K562 (cell line): Measurements from ENCODE around the gene FARSA. TPM values are rescaled to one million over a fixed set of nuclear protein-coding genes. Genes with fewer than 3 reads are reported as not detected.
A peak's percentile ranks its signal among the peaks of the same experiment; 100 is the strongest.

Experiments used
- ATAC-seq: fragments of 200-7000 bp; cut with Tn5 transposase; 3 replicates; pipeline ENCODE4 v1.9.1; 2020; ENCODE audit warnings: moderate library complexity
- BruUV-seq: library from RNA; stranded (reverse); fragments of 400-500 nt; replicated peaks from 2 replicates; lab custom pipeline; 2021; lab: Mats Ljungman, UMichigan
- CTCF ChIA-PET: fragments of 300-600 bp; formaldehyde crosslinking; extraction: SDS; loops from one replicate; lab custom pipeline; 2021; ENCODE audit warnings: low intra/inter-chr PET ratio; lab: Yijun Ruan, JAX
- POLR2A ChIA-PET: fragments of 300-600, 350-650 bp; sonication (Branson Sonifier 250); formaldehyde crosslinking; extraction: SDS; loops from one replicate; lab custom pipeline; 2021; ENCODE audit warnings: antibody characterized with exemption, inconsistent platforms; lab: Yijun Ruan, JAX
- DNase-seq, 4 experiments: peaks; one replicate each; pipeline versions ENCODE4 v3.0.0 to v3.0.0-alpha.2; 2011 to 2018; ENCODE audit warnings: low spot score in 3 of 4, mixed read lengths in 3 of 4; ENCODE audit errors: extremely low read depth in 1 of 4
- FAIRE-seq: peaks from 2 replicates; lab custom pipeline; 2011; peaks lifted over from hg19 to GRCh38; lab: Jason Lieb, UNC
- H2AFZ ChIP-seq: 2 replicates; pipeline ENCODE4 v1.6.0; 2011; ENCODE audit warnings: low read depth, low read length, control low read depth, inconsistent platforms
- H3K27ac ChIP-seq: fragments of 200-600 bp; 3 replicates; pipeline ENCODE4 v1.8.0; 2011; ENCODE audit warnings: low read depth, mild to moderate bottlenecking, control low read depth, inconsistent platforms, low read length, moderate library complexity, mixed read lengths; ENCODE audit errors: extremely low read depth
- H3K27me3 ChIP-seq, 2 experiments: fragments of 300-600 bp in 1 of 2; 2 replicates in 1 of 2; 3 replicates in 1 of 2; pipeline versions ENCODE4 v1.6.0 to v1.8.0; 2011; ENCODE audit warnings: inconsistent platforms in 2 of 2, low read length in 2 of 2, mild to moderate bottlenecking in 1 of 2, mixed read lengths in 1 of 2, moderate library complexity in 1 of 2; ENCODE audit not compliant: control insufficient read depth in 2 of 2, insufficient read depth in 2 of 2
- H3K36me3 ChIP-seq: fragments of 300-600 bp; 3 replicates; pipeline ENCODE4 v1.8.0; 2011; ENCODE audit warnings: mild to moderate bottlenecking, low read length, inconsistent platforms; ENCODE audit not compliant: control insufficient read depth, insufficient read depth
- H3K4me1 ChIP-seq, 2 experiments: fragments of 200-600 bp in 1 of 2; replicated peaks in 1 of 2; 2 replicates in 1 of 2; 3 replicates in 1 of 2; pipeline versions ENCODE4 v1.5.1 to v1.8.0; 2011; ENCODE audit warnings: inconsistent platforms in 2 of 2, low read length in 2 of 2, mild to moderate bottlenecking in 1 of 2, mixed read lengths in 1 of 2, moderate library complexity in 1 of 2; ENCODE audit not compliant: control insufficient read depth in 2 of 2, insufficient read depth in 2 of 2
- H3K4me2 ChIP-seq: 2 replicates; pipeline ENCODE4 v1.6.1; 2011; ENCODE audit warnings: low read length, control low read depth, inconsistent platforms, mixed read lengths; ENCODE audit not compliant: insufficient read depth
- H3K4me3 ChIP-seq: fragments of 200-600 bp; sonication (generic), shearing (Covaris generic); 2 replicates; pipeline ENCODE4 v1.5.1; 2016; ENCODE audit warnings: control low read depth, inconsistent platforms
- H3K79me2 ChIP-seq: fragments of 200-600 bp; 3 replicates; pipeline ENCODE4 v1.8.0; 2011; ENCODE audit warnings: low read length, inconsistent platforms; ENCODE audit not compliant: control insufficient read depth, insufficient read depth
- H3K9ac ChIP-seq, 2 experiments: 2 replicates each; pipeline versions ENCODE4 v1.6.0 to v1.6.1; 2011; ENCODE audit warnings: low read depth in 2 of 2, low read length in 2 of 2, control low read depth in 1 of 2, inconsistent platforms in 1 of 2, mild to moderate bottlenecking in 1 of 2, mixed read lengths in 1 of 2; ENCODE audit not compliant: insufficient read depth in 1 of 2
- H3K9me1 ChIP-seq: one replicate; pipeline ENCODE4 v1.6.0; 2011; ENCODE audit warnings: inconsistent platforms, mild to moderate bottlenecking, low read length, moderate library complexity; ENCODE audit not compliant: control insufficient read depth, insufficient read depth
- H3K9me3 ChIP-seq: replicated peaks from 2 replicates; pipeline ENCODE4 v1.5.1; 2011; ENCODE audit warnings: low read depth, low read length, inconsistent platforms; ENCODE audit not compliant: control insufficient read depth, insufficient read depth
- H4K20me1 ChIP-seq: replicated peaks from 2 replicates; pipeline ENCODE4 v1.6.1; 2011; ENCODE audit warnings: low read length, inconsistent platforms, mixed read lengths; ENCODE audit not compliant: control insufficient read depth, insufficient read depth
- ARNT ChIP-seq, 2 experiments: fragments of 450-650 bp; IDR thresholded peaks; 2 replicates each; pipeline ENCODE4 v1.6.1; 2016; ENCODE audit warnings: mild to moderate bottlenecking in 1 of 2
- ATF4 ChIP-seq: fragments of 450-650 bp; formaldehyde crosslinking; IDR thresholded peaks from 2 replicates; pipeline ENCODE4 v1.4.0; 2022; ENCODE audit warnings: mild to moderate bottlenecking, moderate library complexity
- ETS2 ChIP-seq: IDR thresholded peaks from 2 replicates; pipeline ENCODE4 v1.6.1; 2016; ENCODE audit warnings: borderline replicate concordance, missing genetic modification characterization, mild to moderate bottlenecking, moderate library complexity, missing compliant biosample characterization; ENCODE audit not compliant: poor library complexity, severe bottlenecking
- ETV5 ChIP-seq: sonication (generic); formaldehyde crosslinking; IDR thresholded peaks from 2 replicates; pipeline ENCODE4 v1.4.0; 2020; ENCODE audit warnings: low read depth, mild to moderate bottlenecking, missing genetic modification reagents
- HDAC2 ChIP-seq: fragments of 450-650 bp; IDR thresholded peaks from 2 replicates; pipeline ENCODE4 v1.6.1; 2016; ENCODE audit warnings: mild to moderate bottlenecking
- JUND ChIP-seq, 2 experiments: IDR thresholded peaks; 2 replicates in 1 of 2; 3 replicates in 1 of 2; pipeline ENCODE4 v1.6.1; 2011; ENCODE audit warnings: borderline replicate concordance in 2 of 2, low read depth in 2 of 2, low read length in 2 of 2, improper control_type of control experiment in 1 of 2, missing biosample characterization in 1 of 2, missing genetic modification characterization in 1 of 2, missing genetic modification reagents in 1 of 2
- PKNOX1 ChIP-seq: fragments of 450-650 bp; IDR thresholded peaks from 2 replicates; pipeline ENCODE4 v1.6.1; 2016
- TARDBP ChIP-seq: fragments of 450-650 bp; IDR thresholded peaks from 2 replicates; pipeline ENCODE4 v1.6.1; 2016
- ZBED1 ChIP-seq: IDR thresholded peaks from 2 replicates; pipeline ENCODE4 v1.6.1; 2014
- ZBTB9 ChIP-seq: fragments of 450-650 bp; formaldehyde crosslinking; IDR thresholded peaks from 2 replicates; pipeline ENCODE4 v1.4.0; 2020; ENCODE audit warnings: mild to moderate bottlenecking, moderate library complexity
- ZNF175 ChIP-seq: fragments of 200-800 bp; sonication (Bioruptor generic); IDR thresholded peaks from 2 replicates; pipeline ENCODE4 v1.6.1; 2016; ENCODE audit warnings: low read depth, mild to moderate bottlenecking, missing genetic modification characterization, missing compliant biosample characterization
- ZNF41 ChIP-seq: fragments of 250-450 bp; sonication (Bioruptor Pico); conservative IDR thresholded peaks from 2 replicates; pipeline ENCODE4 v1.4.0; 2020; ENCODE audit warnings: mild to moderate bottlenecking
- ZNF644 ChIP-seq: fragments of 200-800 bp; sonication (Bioruptor generic); IDR thresholded peaks from 2 replicates; pipeline ENCODE4 v1.6.1; 2016; ENCODE audit warnings: low read depth, missing genetic modification characterization, missing compliant biosample characterization
- ZNF699 ChIP-seq: fragments of 250-450 bp; sonication (Bioruptor Pico); IDR thresholded peaks from 2 replicates; pipeline ENCODE4 v1.8.0; 2021; ENCODE audit warnings: mild to moderate bottlenecking, moderate library complexity; ENCODE audit not compliant: insufficient replicate concordance
- WGBS: fragments of 100-300 bp; shearing (Covaris generic); methylation state at CpG from one replicate; pipeline ENCODE4 v1.1.6; 2016; ENCODE audit warnings: low coverage, mixed read lengths; ENCODE audit not compliant: insufficient coverage; ENCODE audit errors: missing lambda C conversion rate; 5-methylcytosine and 5-hydroxymethylcytosine counted together
- in situ Hi-C: fragments of 300-500 bp; cut with MboI; formaldehyde crosslinking; loops from 4 replicates; pipeline ENCODE4 v1.15.0; 2018; ENCODE audit warnings: inconsistent platforms, mixed read lengths
- intact Hi-C: fragments of 100-400 bp; cut with micrococcal nuclease; formaldehyde crosslinking; loops from 2 replicates; pipeline ENCODE4 v1.14.2; 2022
- polyA plus RNA-seq, 8 experiments: library from polyadenylated mRNA; depleted of rRNA in 4 of 8; stranded (reverse) in 5 of 8; unstranded in 3 of 8; fragments of >200 nt; fragmentation: Nextera tagmentation in 2 of 8; fragmentation: Illumina TruSeq in 1 of 8; extraction: Ambion mirVana in 2 of 8; extraction: Trizol in 1 of 8; gene quantifications; 2 replicates each; pipeline versions ENCODE4 v1.2.1 to v1.2.3, GENCODE V29; 2011 to 2014; ENCODE audit warnings: inconsistent platforms in 1 of 8, missing spikeins in 1 of 8
- total RNA-seq, 7 experiments: library from RNA; depleted of rRNA in 6 of 7; stranded (reverse); fragments of >200 nt in 6 of 7; fragmentation: Illumina TruSeq in 2 of 7; extraction: Trizol in 2 of 7; gene quantifications; 2 replicates each; pipeline versions ENCODE4 v1.2.1 to v1.2.3, GENCODE V29; 2011 to 2021; ENCODE audit warnings: low replicate concordance in 1 of 7

FARSA gene
- total and polyA plus RNA-seq, 9 of the 15 experiments (the other 6 are each of a cell fraction or from before 2014, with no cell fraction given) = 25.2 to 237 (median 89.6) TPM

DNA sequence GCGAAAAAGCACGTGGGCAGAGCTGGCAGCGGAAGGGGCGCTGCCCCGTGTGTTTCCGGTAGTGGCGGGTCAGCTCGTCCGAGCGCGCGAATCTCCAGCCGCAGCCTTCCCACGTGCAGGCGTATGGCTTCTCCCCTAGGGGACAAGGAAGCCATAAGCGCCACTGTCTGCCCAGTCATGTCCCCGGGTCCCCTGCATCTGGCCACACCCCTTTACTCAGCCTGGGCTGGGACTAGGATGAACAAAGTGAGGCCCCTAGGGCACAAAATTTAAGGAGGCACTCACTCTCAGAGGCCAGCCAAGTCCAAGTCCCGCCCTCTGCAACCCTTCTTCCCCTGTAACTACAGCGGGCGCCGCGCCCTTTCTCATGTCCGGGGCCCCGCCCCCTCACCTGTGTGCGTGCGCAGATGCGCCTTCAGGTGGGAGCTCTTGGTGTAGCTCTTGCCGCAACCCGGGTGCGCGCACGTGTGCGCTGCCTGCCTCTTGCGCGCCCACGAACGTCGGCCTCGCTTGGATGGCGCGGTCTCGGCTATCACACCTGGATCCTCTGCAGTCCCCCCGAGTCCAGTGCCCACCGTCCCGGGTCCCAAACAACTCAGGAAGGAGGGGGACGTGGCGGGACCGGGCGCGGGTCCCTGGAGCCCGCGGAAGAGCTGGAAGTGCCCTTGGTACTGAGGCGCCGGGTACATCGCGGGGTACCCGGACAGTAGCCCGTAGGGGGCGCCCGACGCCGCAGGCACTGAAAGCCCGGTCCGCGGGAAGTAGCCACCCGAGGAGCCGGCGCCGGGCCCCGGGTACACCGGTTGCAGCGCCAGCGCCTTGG, 48.4 kb downstream of the FARSA start:
- no peaks in the 10 kb centered on the region for H3K9me3 ChIP-seq
- intact Hi-C loops = loop anchor here (5.0 kb wide), 3 partner anchors 48 to 82 kb away; partner anchors contain the start of genes CALR, DAND5 and MAST1
- no peaks in the 10 kb centered on the region for H3K9me1 ChIP-seq
- peaks cover 30% of the 10 kb centered on the region for H3K36me3 ChIP-seq
- WGBS = under 1% methylated on average over 64 of the region's 73 CpGs
- in situ Hi-C loops = no loop called here
- no peaks in the 10 kb centered on the region for H3K27me3 ChIP-seq
- peaks cover 45 to 90% of the 10 kb centered on the region in 2 experiments; a peak in 4 of 5 replicates for H3K4me1 ChIP-seq
- peaks cover 75% of the 10 kb centered on the region for H3K79me2 ChIP-seq
- H3K9ac ChIP-seq = peak overlapping the region; percentile 94 to 95
- DNase-seq (peak; percentile 90 to 99 (median 92)), ATAC-seq (peak; percentile 75), FAIRE-seq (peak; percentile 91)
- H3K4me2 ChIP-seq = peak overlapping the region; percentile 100
- H2AFZ ChIP-seq = peak overlapping the region; percentile 73
- ChIA-PET POLR2A (interaction anchor here (0.5 to 5.9 kb wide), 20 partner anchors 9 to 1245 kb away, joined by 3 to 37 read pairs (median 4); partner anchors contain the start of genes CALR, DAND5, GET3 and SYCE2), CTCF (interaction anchor here (1.0 to 1.3 kb wide), 3 partner anchors 62 to 81 kb away, joined by 3 to 7 read pairs (median 6); no protein-coding TSS in a partner anchor)
- H3K27ac ChIP-seq = peak overlapping the region; percentile 96
- H4K20me1 ChIP-seq = peaks cover 5% of the 10 kb centered on the region; the same call in 1 of the 2 replicates
- H3K4me3 ChIP-seq = peak overlapping the region; percentile 70
- no TSS peak for BruUV-seq
- no peak for TF ChIP-seq ZNF644 (tag)
- TF ChIP-seq ETV5 (CRISPR knock-in tag) = peak; percentile 85; the same call in 1 of the 2 replicates
- no peak for TF ChIP-seq ZNF175 (CRISPR knock-in tag)
- TF ChIP-seq ZBTB9 (CRISPR knock-in tag) = peak; percentile 70
- TF ChIP-seq ZNF699 (CRISPR knock-in tag) = no peak
- TF ChIP-seq HDAC2 = peak; percentile 74
- TF ChIP-seq ARNT (IDR thresholded peaks at IDR 0.05) = no peak
- TF ChIP-seq ETS2 (tag) = no peak
- TF ChIP-seq ZNF41 (CRISPR knock-in tag) = no peak
- TF ChIP-seq PKNOX1 = no peak
- TF ChIP-seq TARDBP = no peak
- TF ChIP-seq ATF4 (CRISPR knock-in tag) = peak; percentile 58; the same call in 1 of the 2 replicates
- peak; percentile 13; the same call in 1 of the 2 replicates for TF ChIP-seq ZBED1
- TF ChIP-seq JUND (IDR thresholded peaks at IDR 0.05; ENCODE audit: borderline replicate concordance, low read depth, low read length) = 0 out of 2 replicates have a peak, but pooled peaks have one; percentile 3
- no peak; the same call in 2 of the 3 replicates for TF ChIP-seq JUND (tag; IDR thresholded peaks at IDR 0.05; ENCODE audit: borderline replicate concordance, low read depth, low read length)
